Left ventricle myocardium inferior (tissue), 1 donor: ENCODE results near the gene RAB35. TPM values are rescaled to one million over a fixed set of nuclear protein-coding genes. Genes with fewer than 3 reads are reported as not detected.
"Not testable (repeated sequence)": the region's sequence is repeated elsewhere in the genome, so short reads cannot be mapped to it uniquely, and the experiment has no call there.

Experiments
- DNase-seq: peaks from one replicate; pipeline ENCODE4 v3.0.0-alpha.2; 2020
- H3K27ac ChIP-seq: fragments of 200-600 bp; replicated peaks from 2 replicates; pipeline ENCODE4 v1.8.0; 2021
- H3K27me3 ChIP-seq: fragments of 200-600 bp; 2 replicates; pipeline ENCODE4 v1.8.0; 2021; ENCODE audit warnings: low read depth
- H3K36me3 ChIP-seq: fragments of 200-600 bp; 2 replicates; pipeline ENCODE4 v1.8.0; 2021
- H3K4me1 ChIP-seq: fragments of 200-600 bp; 2 replicates; pipeline ENCODE4 v1.8.0; 2021
- H3K4me3 ChIP-seq: fragments of 200-600 bp; 2 replicates; pipeline ENCODE4 v1.8.0; 2021; ENCODE audit warnings: mild to moderate bottlenecking, moderate library complexity
- H3K9me3 ChIP-seq: fragments of 200-600 bp; replicated peaks from 2 replicates; pipeline ENCODE4 v1.8.0; 2021
- intact Hi-C: fragments of 100-400 bp; cut with micrococcal nuclease; formaldehyde crosslinking; loops from one replicate; pipeline ENCODE4 v1.11.0; 2022
- microRNA-seq: library from miRNA; unstranded; fragments of <30 nt; microRNA quantifications from one replicate; pipeline ENCODE4 v1.2.0, GENCODE V29; 2020
- total RNA-seq: library from RNA; stranded (reverse); fragmentation: NEBNext Ultra II Directional; extraction: Animal tissue kit (Norgen Biotek cat#: 25700); gene quantifications from one replicate; pipeline ENCODE4 v1.2.1, GENCODE V29; 2021
- TF ChIP-seq, protein P1 (sequence below): fragments of 200-600 bp; IDR thresholded peaks from 2 replicates; pipeline ENCODE4 v1.8.0; 2021; ENCODE audit warnings: antibody characterized with exemption, mild to moderate bottlenecking, borderline replicate concordance
- donor health status: DM: no; HTN: yes; CAD: no; lungs with severe emphysema.

RAB35 gene
- total RNA-seq, 1 donor from 2014 or later = 21.9 TPM

DNA sequence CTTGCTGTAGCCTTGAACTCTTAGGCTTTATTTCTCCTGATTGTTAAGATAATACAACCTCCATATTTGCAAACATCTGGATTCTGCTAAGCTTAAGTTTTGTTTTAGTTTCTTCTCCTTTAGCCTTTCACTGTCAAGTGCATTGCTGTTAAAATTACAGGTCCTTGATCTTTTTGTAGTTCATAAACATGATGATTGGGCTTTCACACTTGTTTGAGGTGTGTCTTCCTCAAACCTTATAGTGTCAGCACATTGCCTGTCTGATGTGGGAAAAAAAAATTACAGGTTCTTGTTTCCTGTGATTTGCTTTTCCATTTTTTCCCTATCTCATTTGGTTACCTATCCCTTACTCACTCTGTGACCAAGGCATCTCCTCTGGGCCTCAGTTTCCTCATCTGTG, 68.3 kb downstream of the RAB35 start:
- DNase-seq = no peak

DNA sequence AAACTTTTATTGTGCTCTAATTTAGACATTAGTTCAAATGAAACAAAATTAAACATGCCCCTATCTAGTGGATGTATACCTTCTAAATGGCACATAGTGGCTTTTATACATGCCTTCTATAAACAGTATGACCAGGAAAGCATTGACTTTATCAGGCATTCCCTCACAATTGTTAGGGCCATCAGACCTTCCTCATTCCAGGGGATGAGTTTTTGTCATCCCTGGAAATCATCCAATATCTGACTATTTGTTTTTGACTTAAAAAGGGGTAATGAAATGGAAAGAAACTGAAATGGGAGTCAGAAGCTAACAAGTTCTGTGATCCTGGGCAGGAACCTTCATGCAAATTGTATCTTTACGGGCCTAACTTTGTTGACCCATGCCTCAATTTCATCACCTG, 69.5 kb downstream of the RAB35 start:
- Histone ChIP-seq H3K27me3 (peaks cover 13% of the 10 kb centered on the region), H3K4me1 (no peaks in the 10 kb centered on the region), H3K9me3 (no peaks in the 10 kb centered on the region), H3K4me3 (no peak overlapping the region), H3K36me3 (no peaks in the 10 kb centered on the region), H3K27ac (no peak overlapping the region)
- DNase-seq = no peak
- intact Hi-C loops = no loop called here
- TF ChIP-seq, protein P1, sequence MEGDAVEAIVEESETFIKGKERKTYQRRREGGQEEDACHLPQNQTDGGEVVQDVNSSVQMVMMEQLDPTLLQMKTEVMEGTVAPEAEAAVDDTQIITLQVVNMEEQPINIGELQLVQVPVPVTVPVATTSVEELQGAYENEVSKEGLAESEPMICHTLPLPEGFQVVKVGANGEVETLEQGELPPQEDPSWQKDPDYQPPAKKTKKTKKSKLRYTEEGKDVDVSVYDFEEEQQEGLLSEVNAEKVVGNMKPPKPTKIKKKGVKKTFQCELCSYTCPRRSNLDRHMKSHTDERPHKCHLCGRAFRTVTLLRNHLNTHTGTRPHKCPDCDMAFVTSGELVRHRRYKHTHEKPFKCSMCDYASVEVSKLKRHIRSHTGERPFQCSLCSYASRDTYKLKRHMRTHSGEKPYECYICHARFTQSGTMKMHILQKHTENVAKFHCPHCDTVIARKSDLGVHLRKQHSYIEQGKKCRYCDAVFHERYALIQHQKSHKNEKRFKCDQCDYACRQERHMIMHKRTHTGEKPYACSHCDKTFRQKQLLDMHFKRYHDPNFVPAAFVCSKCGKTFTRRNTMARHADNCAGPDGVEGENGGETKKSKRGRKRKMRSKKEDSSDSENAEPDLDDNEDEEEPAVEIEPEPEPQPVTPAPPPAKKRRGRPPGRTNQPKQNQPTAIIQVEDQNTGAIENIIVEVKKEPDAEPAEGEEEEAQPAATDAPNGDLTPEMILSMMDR = no peak

More for the DNA sequence above, 68.3 kb downstream of the RAB35 start:
- H3K27ac ChIP-seq = no peak overlapping the region
- TF ChIP-seq, protein P1 = no peak
- no peaks in the 10 kb centered on the region for H3K9me3 ChIP-seq
- no peak overlapping the region for H3K4me3 ChIP-seq
- intact Hi-C loops = no loop called here
- no peaks in the 10 kb centered on the region for H3K4me1 ChIP-seq
- peaks cover 11% of the 10 kb centered on the region for H3K27me3 ChIP-seq
- no peaks in the 10 kb centered on the region for H3K36me3 ChIP-seq

DNA sequence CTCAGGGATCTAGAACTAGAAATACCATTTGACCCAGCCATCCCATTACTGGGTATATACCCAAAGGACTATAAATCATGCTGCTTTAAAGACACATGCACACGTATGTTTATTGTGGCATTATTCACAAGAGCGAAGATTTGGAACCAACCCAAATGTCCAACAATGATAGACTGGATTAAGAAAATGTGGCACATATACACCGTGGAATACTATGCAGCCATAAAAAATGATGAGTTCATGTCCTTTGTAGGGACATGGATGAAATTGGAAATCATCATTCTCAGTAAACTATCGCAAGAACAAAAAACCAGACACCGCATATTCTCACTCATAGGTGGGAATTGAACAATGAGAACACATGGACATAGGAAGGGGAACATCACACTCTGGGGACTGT, 71.2 kb downstream of the RAB35 start:
- H3K27me3 ChIP-seq = peaks cover 23% of the 10 kb centered on the region
- H3K4me3 ChIP-seq, H3K9me3 ChIP-seq, H3K4me1 ChIP-seq, DNase-seq, H3K27ac ChIP-seq, H3K36me3 ChIP-seq, intact Hi-C loops: not testable (repeated sequence)

Small RNA genes lying within 50 kb of the gene (microRNA-seq; reads per million reads assigned to microRNA genes)
- not detected for gene MIR4498

Other genes with a start within 250 kb of the RAB35 start
- gene CIT, start 239.4 kb downstream of the RAB35 start, total RNA-seq = 0.96 TPM
- gene BICDL1, start 127.5 kb downstream of the RAB35 start, total RNA-seq = 0.08 TPM
- 36.0 TPM for gene GCN1, start 78.0 kb upstream of the RAB35 start, total RNA-seq
- gene RPLP0, start 84.4 kb upstream of the RAB35 start, total RNA-seq = 712 TPM
- gene PXN, start 149.0 kb upstream of the RAB35 start, total RNA-seq = 59.8 TPM
- 22,484 TPM for gene RNU4-2, start 175.2 kb upstream of the RAB35 start, total RNA-seq
- gene RNU4-1, start 176.5 kb upstream of the RAB35 start, total RNA-seq = 2,088 TPM
- gene SIRT4, start 185.6 kb upstream of the RAB35 start, total RNA-seq = 6.5 TPM
- gene PLA2G1B, start 211.0 kb upstream of the RAB35 start, total RNA-seq = not detected